ENCODE results near the gene ACADS.

ACADS gene

DNA sequence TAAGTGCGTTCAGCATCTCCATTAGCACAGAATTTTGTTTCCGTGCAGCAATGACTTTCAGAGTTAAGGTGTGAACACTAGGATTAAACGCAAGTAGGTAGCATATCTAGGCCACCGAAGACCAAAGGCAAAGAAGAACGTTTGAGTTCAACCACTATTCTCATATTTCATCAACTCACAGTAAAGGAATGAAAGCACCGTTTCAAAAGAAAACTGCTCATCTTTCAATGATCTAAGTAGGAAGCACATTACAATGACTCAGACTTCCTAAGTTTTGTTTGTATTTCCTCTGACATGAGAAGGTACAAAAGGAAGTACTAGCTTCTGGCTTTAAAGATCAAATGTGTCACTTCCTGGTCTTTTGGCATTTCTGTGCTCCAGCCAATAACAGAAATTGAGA, 57.6 kb downstream of the ACADS start:
- H3K9me3 ChIP-seq (ENCODE audit: severe bottlenecking) = no peaks in the 10 kb centered on the region
- TF ChIP-seq, protein P1, sequence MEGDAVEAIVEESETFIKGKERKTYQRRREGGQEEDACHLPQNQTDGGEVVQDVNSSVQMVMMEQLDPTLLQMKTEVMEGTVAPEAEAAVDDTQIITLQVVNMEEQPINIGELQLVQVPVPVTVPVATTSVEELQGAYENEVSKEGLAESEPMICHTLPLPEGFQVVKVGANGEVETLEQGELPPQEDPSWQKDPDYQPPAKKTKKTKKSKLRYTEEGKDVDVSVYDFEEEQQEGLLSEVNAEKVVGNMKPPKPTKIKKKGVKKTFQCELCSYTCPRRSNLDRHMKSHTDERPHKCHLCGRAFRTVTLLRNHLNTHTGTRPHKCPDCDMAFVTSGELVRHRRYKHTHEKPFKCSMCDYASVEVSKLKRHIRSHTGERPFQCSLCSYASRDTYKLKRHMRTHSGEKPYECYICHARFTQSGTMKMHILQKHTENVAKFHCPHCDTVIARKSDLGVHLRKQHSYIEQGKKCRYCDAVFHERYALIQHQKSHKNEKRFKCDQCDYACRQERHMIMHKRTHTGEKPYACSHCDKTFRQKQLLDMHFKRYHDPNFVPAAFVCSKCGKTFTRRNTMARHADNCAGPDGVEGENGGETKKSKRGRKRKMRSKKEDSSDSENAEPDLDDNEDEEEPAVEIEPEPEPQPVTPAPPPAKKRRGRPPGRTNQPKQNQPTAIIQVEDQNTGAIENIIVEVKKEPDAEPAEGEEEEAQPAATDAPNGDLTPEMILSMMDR (IDR thresholded peaks at IDR 0.05; ENCODE audit: poor library complexity, severe bottlenecking) = no peak
- DNase-seq (ENCODE audit: low spot score) = no peak
- H3K4me3 ChIP-seq (ENCODE audit: severe bottlenecking) = no peak overlapping the region
- H3K27me3 ChIP-seq (ENCODE audit: insufficient read depth, poor library complexity, severe bottlenecking) = no peaks in the 10 kb centered on the region
- H3K27ac ChIP-seq (ENCODE audit: poor library complexity, severe bottlenecking) = peak overlapping the region; percentile 66
- H3K36me3 ChIP-seq (ENCODE audit: low read depth) = peaks cover 25% of the 10 kb centered on the region
- ATAC-seq (ENCODE audit: low read depth) = peak; percentile 95
- peaks cover 16% of the 10 kb centered on the region for H3K4me1 ChIP-seq (ENCODE audit: insufficient read depth, poor library complexity, severe bottlenecking)

DNA sequence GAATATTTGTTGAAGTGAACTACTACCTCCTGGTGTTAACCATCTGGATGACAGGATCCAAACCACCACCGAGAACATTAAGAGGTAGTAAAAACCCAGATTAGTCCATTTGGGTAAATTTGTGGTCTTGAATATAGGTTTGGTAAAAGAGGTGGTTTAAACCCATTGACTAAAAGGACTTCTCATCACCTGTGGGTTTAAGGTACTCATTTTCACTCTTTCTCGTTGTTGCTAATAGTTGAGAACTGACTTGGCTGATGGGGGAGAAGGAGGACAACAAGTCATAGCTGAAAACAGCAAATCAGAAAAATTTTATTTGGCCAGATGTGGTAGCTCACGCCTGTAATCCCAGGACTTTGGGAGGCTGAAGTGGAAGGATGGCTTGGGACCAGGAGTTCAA, 59.2 kb downstream of the ACADS start:
- H3K27me3 ChIP-seq (ENCODE audit: insufficient read depth, poor library complexity, severe bottlenecking) = no peaks in the 10 kb centered on the region
- H3K9me3 ChIP-seq (ENCODE audit: severe bottlenecking) = no peaks in the 10 kb centered on the region
- H3K4me1 ChIP-seq (ENCODE audit: insufficient read depth, poor library complexity, severe bottlenecking) = peaks cover 16% of the 10 kb centered on the region
- H3K4me3 ChIP-seq (ENCODE audit: severe bottlenecking) = no peak overlapping the region
- TF ChIP-seq, protein P1 (IDR thresholded peaks at IDR 0.05; ENCODE audit: poor library complexity, severe bottlenecking) = no peak
- DNase-seq (ENCODE audit: low spot score) (no peak), ATAC-seq (ENCODE audit: low read depth) (no peak)
- H3K27ac ChIP-seq (ENCODE audit: poor library complexity, severe bottlenecking) = peak overlapping the region; percentile 66
- H3K36me3 ChIP-seq (ENCODE audit: low read depth) = peaks cover 18% of the 10 kb centered on the region

DNA sequence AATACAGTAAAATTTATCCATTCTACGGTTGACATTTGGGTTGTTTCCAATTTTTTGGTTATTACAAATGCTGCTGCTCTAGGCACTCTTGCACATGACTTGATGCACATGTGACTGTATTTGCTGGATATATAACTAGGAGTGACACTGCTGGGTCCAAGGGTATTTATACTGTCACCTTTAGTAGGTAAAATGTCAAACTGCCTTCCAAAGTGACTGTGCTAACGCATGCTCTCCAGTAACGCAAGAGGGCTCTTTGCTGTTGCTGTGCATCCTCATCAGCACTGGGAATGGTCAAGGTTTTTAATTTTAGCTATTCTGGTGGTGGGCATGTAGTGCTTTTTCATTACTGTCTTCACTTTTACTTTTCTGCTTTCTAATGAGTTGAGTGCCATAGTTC, 62.3 kb downstream of the ACADS start:
- Histone ChIP-seq H3K4me1 (ENCODE audit: insufficient read depth, poor library complexity, severe bottlenecking) (peaks cover 8% of the 10 kb centered on the region), H3K27me3 (ENCODE audit: insufficient read depth, poor library complexity, severe bottlenecking) (no peaks in the 10 kb centered on the region), H3K36me3 (ENCODE audit: low read depth) (no peaks in the 10 kb centered on the region; the same call in 1 of the 2 replicates), H3K27ac (ENCODE audit: poor library complexity, severe bottlenecking) (no peak overlapping the region), H3K9me3 (ENCODE audit: severe bottlenecking) (no peaks in the 10 kb centered on the region), H3K4me3 (ENCODE audit: severe bottlenecking) (no peak overlapping the region)
- ATAC-seq (ENCODE audit: low read depth) = no peak
- no peak for DNase-seq (ENCODE audit: low spot score)
- TF ChIP-seq, protein P1 (IDR thresholded peaks at IDR 0.05; ENCODE audit: poor library complexity, severe bottlenecking) = no peak

Data from RWPE2 (cell line).